Right ventricle myocardium superior (tissue), 1 donor: ENCODE results near the gene DCANP1. TPM values are rescaled to one million over a fixed set of nuclear protein-coding genes. Genes with fewer than 3 reads are reported as not detected.

Experiments
- ATAC-seq: fragments of 200-7000 bp; cut with Tn5 transposase; one replicate; pipeline ENCODE4 v1.9.1; 2020; ENCODE audit warnings: mild to moderate bottlenecking; ENCODE audit not compliant: poor library complexity
- DNase-seq: peaks from one replicate; pipeline ENCODE4 v3.0.0-alpha.2; 2020
- intact Hi-C: fragments of 100-400 bp; cut with DNase I; formaldehyde crosslinking; loops from one replicate; pipeline ENCODE4 v1.11.2; 2022
- total RNA-seq: library from RNA; stranded (reverse); fragmentation: NEBNext Ultra II Directional; extraction: Animal tissue kit (Norgen Biotek cat#: 25700); gene quantifications from one replicate; pipeline ENCODE4 v1.2.1, GENCODE V29; 2021
- donor health status: DM: no; HTN: yes; CAD: no; lungs with severe emphysema.

The DCANP1 gene
- total RNA-seq, 1 donor from 2014 or later, result not detected

DNA sequence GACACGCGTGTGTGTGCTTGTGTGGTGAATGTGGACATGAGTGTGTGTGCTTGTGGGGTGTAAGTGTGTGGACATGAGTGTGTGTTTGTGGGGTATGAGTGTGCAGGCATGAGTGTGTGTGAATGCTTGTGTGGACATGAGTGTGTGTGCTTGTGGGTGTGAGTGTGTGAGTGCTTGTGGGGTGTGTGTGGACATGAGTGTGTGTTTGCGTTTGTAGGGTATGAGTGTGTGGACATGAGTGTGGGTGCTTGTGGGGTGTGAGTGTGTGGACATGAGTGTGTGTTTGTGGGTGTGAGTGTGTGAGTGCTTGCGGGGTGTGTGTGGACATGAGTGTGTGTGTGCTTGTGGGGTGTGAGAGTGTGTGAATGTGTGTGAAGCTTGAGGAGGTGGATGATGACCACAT, 34.8 kb upstream of the DCANP1 start:
- ATAC-seq (no peak), DNase-seq (no peak)
- intact Hi-C loops, result no loop called here

DNA sequence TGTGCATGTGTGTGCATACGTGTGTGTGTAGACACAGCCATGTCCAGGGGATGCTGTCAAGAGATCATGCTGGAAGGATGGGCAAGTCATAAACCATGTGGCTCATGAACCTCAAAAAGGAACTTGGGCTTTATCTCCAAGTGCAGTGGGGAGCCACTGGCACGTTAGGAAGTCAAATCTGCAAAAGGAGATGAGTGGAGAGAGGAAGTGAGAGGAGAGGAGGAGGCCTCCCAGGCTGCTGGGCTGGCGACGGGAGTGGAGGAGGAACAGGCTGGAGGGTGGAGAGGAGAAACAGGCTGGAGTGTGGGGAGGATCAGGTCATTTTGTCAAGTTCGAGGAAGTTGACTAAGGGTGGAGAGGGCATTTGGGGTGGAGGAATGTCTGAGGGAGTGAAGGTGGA, 34.2 kb upstream of the DCANP1 start:
- DNase-seq (no peak), ATAC-seq (peak; percentile 60)
- intact Hi-C loops, result no loop called here

DNA sequence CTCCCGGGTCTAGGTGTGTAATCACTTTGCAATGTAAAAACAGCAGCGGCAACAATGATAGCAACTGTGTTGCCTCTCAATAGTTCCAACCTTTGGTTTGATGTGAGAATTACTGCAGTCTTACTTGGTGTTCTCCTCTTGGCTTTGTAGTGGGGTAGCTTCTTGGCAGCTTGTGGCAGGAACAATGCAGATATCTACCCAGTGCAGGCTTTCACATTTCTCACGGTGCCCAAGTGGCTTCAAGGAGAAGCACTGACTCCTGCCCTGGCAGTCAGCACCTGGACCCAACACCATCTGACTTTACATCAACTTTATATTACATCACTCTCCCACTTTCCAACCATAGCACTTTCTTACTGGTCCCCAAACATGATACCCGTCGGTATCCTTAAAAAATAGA, 33.4 kb upstream of the DCANP1 start:
- no peak for ATAC-seq
- DNase-seq, result no peak
- intact Hi-C loops, result no loop called here

DNA sequence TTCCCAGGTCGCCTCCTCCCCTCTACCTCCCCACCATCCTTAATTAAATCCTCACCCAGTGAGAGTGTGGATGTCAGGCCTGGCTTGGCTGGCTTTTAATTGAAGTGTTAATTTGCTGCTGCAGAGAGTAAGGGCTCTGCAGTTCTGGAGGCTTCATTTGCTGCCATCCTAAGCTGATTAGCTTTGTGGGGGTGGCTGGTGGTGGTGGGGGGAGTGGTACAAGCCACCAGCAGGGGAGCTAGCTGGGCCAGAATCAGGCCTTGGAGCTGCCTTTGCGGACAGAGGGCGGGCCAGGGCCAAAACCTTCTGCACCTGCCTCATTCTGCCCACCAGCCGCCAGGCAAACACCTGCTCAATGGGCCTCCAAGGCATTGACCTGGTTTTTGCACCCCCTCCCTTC, 31.8 kb upstream of the DCANP1 start:
- ATAC-seq, result no peak
- intact Hi-C loops, result no loop called here
- no peak for DNase-seq

DNA sequence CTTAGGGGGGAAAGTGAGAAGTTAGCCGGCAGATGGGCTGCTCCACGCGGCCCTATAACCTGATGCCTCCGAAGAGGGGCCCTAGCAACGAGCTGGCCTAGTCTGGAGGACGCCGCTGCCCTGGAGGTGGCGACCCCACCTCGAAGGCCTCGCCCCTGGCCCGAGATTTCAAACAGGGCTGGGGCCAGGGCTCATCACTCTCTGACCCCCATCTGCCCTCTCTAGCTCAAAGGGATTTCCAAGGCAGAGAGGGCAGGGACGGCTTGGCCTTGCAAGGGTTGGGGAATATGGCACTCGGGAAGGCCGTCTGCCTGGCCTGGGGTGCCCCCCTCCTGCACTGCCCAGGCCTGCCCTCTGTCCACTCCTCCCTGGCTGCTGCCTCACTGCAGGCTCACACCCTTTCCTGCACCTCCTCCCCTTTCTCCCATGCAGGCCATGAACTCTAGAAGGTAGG, 30.5 kb upstream of the DCANP1 start:
- intact Hi-C loops, result no loop called here
- ATAC-seq (no peak), DNase-seq (no peak)

DNA sequence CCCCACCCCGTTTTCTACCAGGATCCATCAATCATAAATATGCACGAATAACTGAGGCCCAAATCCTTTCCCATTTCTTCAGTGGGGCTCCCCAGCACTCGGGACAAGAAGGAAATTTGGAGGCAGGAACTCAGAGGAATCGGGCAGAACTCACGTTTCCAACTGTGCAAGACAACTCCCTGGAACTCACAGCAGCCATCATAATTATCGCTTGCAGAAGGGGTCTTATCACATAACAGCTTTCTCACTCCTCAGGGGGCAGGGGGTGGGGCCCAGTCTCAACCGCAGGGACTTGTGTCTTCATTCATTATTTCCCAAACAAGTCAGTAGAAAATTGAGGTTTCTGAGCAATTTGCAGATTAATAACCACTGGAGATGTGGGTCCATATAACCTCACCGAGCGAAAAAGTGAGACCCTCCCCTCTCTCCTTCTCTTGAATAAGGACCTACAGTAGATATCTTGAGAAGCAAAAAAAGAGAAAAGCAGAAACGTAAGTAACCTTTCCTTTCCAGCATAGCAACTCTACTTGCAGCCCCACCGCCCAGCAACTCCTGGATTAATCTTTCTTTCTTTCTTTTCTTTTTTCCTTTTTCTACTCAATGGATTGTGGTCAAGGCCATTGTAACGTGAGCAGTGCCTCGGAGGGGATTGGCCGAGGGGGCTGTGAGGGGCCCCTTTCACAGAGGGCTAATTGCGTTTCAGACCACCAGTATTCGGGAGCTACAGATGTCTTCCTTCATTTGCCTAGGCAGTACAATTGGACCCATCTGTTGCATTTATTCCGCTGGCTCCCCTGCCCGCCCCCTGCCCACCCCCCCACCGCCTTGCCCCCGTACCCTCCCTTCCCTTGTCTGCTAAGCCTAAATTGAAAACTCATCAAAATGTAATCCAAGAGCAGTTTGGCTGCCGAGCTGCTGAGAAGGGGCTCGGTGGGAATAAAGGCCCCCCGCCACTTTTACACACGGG, 29.8 kb upstream of the DCANP1 start:
- DNase-seq (no peak), ATAC-seq (no peak)
- intact Hi-C loops, result no loop called here

DNA sequence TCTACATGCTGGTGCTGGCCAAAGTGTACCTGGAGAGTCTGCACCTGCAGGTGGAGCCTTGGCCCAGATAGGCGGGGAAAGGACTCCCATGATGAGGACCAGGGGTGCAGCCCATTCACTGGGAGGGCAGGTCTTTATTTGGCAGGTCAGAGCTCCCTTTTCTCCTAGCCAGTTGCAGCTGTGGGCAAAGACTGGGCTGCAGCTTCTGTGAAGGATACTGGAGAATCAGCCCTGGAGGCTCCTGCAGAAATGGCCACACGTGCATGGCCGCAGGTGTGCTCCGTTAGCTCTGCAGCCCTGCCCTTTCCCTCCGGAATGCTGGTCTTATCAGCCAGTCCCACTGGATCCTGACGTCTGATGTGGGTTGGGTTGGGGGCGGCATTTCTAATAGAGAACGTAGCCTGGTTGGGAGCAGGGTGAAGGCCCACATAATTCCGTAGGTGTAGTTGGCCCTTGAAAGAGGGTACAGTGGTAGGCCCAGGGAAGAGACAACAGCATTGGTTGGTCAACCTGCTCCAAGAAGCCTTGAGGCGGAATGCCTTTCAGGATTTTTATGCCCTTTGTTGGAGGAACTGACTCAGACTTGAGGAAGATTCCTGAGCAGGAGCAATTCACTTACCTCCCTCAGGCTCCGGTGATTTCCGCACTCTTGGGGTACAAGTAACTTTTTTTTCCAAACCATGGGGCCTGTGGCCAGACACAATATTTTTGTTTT, 27.0 kb upstream of the DCANP1 start:
- ATAC-seq, result no peak
- intact Hi-C loops, result no loop called here
- no peak for DNase-seq

DNA sequence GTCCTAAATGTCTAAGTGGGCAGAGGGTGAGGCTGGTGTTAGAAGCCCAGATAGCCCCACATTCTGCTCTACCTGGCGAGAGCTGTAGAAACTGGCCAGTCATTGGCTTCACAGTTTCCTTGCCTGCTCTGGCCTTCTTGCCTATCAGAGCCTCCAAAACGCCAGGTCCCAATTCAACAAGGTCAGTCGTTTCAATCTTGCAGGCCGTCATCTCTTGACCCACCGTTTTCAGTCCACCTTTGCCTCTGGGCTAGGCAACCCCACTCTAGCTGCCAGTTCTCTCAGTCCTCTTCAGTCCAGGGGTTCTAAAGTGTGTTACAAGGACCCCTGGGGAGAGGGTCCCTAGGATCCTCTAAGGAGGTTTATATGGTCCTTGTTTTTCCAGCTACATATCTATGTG, 25.0 kb upstream of the DCANP1 start:
- DNase-seq, result no peak
- intact Hi-C loops, result no loop called here
- no peak for ATAC-seq

DNA sequence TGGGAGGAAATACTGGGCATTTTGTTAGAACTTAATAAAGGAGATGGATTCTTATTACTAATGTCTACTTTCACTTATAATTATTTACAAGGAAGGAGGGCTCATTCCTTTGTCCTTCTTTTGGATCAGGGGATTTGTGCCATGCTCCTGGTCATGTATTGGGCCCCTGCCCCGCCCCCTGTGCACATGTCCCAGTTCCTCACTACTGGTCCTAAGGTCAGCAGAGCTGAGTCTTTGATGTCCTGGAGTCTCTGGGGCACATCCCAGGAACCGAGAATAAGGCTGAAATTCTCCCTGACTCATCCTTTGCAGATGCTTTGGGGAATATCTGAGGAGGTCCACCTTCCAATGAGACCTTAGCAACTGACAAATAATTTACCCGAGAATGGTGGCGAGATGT, 24.6 kb upstream of the DCANP1 start:
- ATAC-seq (no peak), DNase-seq (no peak)
- intact Hi-C loops, result no loop called here

DNA sequence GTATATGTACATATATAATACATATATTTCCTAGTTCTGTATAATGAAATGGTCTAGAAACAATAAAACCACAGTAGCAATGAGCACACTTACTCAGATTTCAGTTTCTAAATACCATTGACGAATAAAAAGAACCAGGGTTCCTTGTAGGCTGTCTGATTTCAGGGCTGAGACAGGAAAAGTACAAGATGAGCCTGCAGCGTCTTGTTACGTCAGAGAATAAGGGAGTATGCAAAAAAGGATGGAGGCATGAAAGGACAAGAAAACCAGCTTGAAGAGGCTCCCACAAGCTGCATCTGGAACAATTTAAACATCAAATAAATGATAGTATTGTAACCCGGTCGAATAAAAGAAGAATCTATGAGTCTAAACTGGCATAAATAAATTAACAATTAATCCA, 22.8 kb upstream of the DCANP1 start:
- no peak for ATAC-seq
- intact Hi-C loops, result loop anchor here (10.0 kb wide), 1 partner anchor 365 kb away; the partner anchor contains the start of gene SLC25A48
- no peak for DNase-seq

DNA sequence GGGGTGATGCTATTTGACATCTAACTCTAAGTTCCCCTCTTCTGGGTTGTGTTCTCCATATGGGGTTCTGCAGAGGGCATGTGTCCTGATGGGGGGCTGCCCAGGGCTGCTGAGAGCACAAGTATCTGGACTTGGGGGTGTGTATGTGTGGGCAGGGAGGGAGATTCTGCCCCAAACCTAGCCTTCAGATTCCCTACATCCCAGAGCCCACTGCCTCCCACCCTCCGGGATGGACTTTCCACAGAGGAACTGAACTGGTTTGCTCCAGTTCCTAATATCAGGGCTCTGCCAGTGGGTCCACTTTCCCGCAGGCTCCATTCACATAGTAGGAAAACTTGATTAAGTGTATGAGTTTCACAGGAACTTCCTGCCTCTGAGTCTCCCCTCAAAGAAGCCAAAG, 21.4 kb upstream of the DCANP1 start:
- no peak for DNase-seq
- intact Hi-C loops, result loop anchor here (10.0 kb wide), 1 partner anchor 366 kb away; the partner anchor contains the start of gene SLC25A48
- no peak for ATAC-seq

DNA sequence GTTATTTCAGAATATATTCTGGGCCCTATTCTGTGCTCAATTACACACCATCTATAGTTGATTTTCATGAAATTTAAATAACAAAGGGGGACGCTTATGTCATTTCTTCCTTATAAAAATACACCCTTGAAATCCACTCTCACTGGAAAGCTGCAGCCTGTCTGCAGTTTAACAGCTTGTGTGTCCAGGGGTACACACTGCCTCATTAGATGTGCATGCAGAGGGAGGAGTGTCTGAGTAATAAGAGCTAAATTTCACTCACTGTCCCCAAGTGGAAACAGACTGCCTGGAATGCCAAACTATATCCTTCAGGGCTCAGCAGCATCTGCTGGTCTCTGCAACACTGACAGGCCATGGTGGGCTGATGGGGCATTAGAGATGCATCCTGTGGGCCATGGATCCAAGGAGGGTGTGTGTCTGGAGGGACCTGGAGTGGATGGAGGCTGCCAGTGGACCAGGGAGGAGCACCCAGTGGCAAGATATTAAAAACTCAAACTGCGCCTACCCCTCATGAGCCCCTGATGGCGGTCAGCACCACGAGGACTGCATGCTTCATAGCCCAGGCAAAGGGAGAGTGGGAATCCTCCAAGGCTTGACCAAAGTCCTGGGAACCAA, 20.8 kb upstream of the DCANP1 start:
- no peak for ATAC-seq
- no peak for DNase-seq
- intact Hi-C loops, result loop anchor here (2.0 to 10.0 kb wide), 2 partner anchors 83 to 367 kb away; partner anchors contain the start of gene SLC25A48

DNA sequence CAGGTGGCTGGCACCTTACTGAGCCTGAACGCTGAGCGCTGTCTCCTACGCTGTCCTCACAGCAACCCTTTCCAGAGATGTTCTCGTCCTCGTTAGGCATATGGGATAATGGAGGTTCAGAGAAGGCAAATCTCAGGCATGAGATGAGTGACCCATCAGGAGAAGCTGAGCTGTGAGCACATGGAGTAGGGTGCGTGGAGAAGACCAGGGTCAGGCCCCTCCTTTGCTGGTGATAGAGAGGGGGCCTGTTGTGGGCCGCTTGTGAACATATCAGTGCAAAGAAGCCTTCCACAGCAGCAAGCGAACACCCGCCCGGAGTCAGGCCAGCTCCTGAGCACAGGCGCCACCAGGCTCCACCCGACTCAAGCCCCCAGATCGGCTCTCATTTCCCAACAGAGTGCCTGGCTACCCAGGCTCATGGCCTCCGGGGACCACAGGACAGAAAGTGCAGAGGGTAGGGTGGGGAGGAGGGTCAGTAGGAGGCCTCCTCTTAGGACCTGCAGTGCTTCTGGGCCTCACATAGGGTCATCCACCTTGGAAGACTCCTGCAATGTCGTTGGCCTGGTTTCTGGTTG, 20.0 kb upstream of the DCANP1 start:
- no peak for ATAC-seq
- intact Hi-C loops, result loop anchor here (2.0 to 10.0 kb wide), 2 partner anchors 84 to 368 kb away; partner anchors contain the start of gene SLC25A48
- no peak for DNase-seq

DNA sequence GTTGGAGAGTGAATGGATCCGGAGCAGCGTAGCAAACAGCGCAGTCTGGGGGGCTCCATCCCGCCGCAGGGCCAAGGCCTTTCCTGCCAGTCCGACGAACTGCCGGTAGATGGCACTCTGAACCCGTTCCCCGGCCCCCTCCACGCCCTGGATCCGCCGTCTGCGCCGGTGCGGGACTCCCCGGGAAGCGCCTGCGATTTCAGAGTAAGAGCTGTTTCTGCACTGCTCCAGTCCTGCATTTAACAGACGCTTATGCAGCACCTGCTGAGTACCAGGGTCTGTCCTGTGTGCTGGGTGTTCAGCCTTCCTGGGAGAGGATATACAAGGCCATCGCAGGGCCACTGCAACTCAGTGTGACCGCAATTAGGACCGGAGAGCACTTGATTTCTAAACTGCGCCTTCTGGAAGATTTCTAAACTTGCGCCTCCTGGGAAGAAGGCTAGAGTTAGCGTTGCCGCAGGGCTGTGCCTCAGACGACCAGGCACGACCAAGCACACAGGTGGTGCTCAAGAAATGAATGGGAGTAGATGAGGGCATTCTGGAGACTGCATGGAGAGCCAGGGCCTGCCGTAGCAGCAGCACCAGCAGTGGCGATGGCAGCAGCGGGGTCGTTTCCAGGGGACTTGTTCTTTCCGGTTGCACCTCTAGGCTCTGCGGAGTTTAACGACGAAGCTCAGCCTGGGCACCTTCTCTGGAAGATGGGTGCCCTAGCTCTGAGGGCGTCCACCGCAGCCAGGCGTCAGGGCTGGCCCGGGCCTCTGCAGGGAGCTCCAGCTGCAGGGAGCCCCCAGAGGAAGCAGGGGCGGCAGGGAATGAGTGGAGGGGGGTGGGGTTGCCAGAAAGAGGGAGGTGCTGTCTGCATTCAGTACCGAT, 19.3 kb upstream of the DCANP1 start:
- peak; percentile 98 for ATAC-seq

DNA sequence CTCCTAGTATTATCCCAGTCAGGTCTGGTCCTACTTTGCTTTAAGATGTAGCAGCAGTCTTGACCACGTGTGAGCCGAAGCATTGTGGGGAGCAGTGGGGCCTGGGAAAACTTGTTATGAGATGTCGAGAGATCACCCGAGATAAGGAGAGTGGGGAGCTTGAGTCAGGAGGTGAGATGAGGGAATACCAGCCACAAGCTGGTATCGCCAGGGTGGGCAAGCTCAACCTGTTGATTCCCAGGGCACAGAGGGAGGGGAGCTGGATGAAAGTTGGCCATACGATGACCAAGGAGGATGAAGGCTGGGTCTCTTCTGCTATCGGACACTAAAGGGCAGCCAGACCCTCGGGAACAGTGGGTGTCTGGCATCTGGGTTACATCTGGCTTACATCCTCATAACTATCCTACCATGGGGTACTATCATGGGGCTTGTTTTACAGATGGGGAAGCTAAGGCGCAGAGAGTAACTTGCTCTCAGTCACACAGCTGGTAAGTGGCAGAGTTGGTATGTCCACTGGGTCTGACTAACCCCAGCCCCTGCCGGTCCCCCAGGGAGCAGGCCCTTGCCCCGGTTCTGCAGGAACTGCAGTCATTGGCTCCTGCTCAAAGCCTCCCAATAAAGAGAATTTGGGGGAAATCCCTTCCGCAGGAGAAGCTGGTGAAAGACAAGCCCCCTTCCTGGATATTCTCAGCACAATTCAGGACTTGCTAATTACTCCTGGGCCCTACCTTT, 18.4 kb upstream of the DCANP1 start:
- no peak for ATAC-seq
- intact Hi-C loops, result loop anchor here (2.0 to 10.0 kb wide), 2 partner anchors 85 to 369 kb away; partner anchors contain the start of gene SLC25A48
- no peak for DNase-seq

More for the DNA sequence above, 19.3 kb upstream of the DCANP1 start:
- intact Hi-C loops, result loop anchor here (2.0 to 10.0 kb wide), 2 partner anchors 84 to 368 kb away; partner anchors contain the start of gene SLC25A48
- DNase-seq, result peak; percentile 84

DNA sequence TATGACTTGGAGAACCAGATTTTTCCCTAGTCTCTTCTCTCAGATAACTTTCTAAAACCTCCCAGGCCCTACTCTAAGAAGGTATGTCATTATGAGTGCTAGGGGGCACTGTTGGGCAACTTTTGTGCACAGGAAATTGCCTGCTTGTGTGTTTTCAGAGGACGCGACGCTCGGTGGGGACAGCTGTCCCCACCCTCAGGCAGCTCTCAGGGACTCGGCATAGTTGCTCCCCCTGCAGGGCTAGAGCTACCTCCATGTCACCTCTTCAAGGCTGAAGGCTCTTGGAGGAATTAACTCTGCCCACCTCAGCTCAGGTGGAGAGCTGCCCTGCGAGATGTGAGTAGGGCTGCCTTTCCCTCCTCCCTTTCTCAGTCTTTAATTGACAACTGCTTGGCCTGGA, 15.2 kb upstream of the DCANP1 start:
- intact Hi-C loops, result loop anchor here (10.0 kb wide), 1 partner anchor 372 kb away; the partner anchor contains the start of gene SLC25A48
- DNase-seq, result no peak
- ATAC-seq, result no peak
